ENCODE data around the gene RANBP2.
"Not testable (repeated sequence)": the region's sequence is repeated elsewhere in the genome, so short reads cannot be mapped to it uniquely, and the experiment has no call there.

Gene RANBP2

GRCh38 chr2:108719149-108720044 is at the start of gene RANBP2:
Gene RANBP2 (plus strand): TSS chr2:108719482. CDS start chr2:108719607, 125 bp downstream.
- DNase-seq (ENCODE audit: low read depth in 3 of 3), result peak; percentile 85 to 89 (median 89)

DNA sequence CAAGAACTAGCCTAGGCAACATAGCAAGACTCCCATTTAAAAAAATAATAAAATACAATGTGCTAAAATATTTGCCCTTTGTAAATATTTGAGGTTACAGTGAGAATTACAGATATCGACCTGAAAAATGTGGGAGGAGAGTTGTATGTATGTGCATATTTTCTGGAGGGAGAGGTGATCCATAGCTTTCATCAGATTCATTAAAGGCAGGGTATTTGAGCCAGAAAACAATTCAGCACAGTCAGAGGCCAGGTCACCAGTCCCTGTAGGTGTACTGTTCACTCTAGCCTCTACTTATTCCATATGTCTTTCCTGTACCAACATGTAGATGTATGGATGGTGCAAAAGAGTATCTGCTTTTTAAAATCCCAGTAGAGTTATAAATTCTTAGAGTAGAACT is 49.0 kb upstream of the RANBP2 start:
- not testable (repeated sequence) for DNase-seq (ENCODE audit: low read depth in 3 of 3)

DNA sequence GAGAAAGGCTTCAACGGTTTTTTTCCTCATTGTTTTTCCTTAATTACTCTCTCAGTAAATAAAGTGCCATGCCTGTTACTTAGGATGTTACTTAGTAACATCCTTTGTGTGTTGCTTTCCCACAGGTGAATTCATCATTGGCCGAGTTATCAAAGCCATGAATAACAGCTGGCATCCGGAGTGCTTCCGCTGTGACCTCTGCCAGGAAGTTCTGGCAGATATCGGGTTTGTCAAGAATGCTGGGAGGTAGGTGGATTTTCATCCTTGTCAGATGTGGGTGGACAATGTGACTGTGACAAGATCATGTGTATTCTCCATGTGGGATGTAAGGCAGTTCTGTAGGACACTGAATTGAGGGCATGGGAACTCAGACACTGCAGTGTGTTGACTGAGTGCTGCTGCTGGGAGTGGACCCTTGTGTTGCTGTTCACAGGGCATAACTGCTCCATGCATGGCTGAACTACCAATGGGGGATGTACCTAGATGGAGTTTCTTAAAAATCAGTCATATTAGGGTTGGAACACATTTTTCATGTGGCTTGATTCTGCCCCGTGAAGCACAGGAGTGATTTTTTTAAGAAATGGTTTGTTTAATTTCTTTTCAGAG is 47.0 kb upstream of the RANBP2 start:
- not testable (repeated sequence) for DNase-seq (ENCODE audit: low read depth in 3 of 3)

DNA sequence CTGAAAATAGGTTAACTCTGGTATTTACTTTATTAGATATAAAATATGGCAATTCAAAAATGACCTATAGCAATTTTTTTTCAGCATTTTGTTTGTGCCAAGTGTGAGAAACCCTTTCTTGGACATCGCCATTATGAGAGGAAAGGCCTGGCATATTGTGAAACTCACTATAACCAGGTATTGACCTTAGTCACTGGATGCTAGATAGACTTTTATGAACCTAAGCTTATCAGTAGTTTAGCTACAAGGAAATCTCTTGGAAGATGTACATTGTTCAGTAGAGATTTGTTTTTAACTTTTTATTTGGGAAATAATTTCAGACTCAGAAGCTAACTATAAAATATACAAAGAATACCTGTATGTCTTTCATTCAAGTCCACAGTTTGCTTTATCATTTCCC is 42.8 kb upstream of the RANBP2 start:
- DNase-seq (ENCODE audit: low read depth in 3 of 3), result not testable (repeated sequence)

DNA sequence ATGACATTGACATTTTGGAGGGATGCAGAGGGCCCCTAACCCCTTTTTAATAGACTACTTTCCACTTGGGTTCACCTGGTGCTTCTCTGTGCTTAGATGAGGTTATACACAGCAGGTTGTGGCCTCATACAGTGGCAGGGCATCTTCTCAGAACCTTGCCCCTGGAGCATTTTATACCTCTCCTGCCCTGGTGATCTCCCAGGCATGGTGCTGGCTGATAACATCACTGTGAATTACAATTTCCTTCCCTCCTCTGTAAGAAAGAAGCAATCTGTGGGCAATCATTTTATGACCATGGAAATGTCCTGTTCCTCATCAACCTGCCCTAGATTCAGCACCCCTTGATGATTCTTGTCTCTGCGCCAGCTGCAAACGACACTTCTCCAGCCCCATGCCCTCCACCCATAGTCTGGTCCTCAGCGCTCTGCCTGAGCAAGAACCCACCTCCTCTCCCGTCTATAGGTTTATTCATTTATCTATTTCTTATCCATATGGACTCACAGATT is 42.0 kb upstream of the RANBP2 start:
- DNase-seq (ENCODE audit: low read depth in 3 of 3), result not testable (repeated sequence)

GRCh38 chr2:108678198-108678651 is 41.1 kb upstream of the RANBP2 start:
- not testable (repeated sequence) for DNase-seq (ENCODE audit: low read depth in 3 of 3)

GRCh38 chr2:108680805-108681204 is 38.5 kb upstream of the RANBP2 start:
- not testable (repeated sequence) for DNase-seq (ENCODE audit: low read depth in 3 of 3)

DNA sequence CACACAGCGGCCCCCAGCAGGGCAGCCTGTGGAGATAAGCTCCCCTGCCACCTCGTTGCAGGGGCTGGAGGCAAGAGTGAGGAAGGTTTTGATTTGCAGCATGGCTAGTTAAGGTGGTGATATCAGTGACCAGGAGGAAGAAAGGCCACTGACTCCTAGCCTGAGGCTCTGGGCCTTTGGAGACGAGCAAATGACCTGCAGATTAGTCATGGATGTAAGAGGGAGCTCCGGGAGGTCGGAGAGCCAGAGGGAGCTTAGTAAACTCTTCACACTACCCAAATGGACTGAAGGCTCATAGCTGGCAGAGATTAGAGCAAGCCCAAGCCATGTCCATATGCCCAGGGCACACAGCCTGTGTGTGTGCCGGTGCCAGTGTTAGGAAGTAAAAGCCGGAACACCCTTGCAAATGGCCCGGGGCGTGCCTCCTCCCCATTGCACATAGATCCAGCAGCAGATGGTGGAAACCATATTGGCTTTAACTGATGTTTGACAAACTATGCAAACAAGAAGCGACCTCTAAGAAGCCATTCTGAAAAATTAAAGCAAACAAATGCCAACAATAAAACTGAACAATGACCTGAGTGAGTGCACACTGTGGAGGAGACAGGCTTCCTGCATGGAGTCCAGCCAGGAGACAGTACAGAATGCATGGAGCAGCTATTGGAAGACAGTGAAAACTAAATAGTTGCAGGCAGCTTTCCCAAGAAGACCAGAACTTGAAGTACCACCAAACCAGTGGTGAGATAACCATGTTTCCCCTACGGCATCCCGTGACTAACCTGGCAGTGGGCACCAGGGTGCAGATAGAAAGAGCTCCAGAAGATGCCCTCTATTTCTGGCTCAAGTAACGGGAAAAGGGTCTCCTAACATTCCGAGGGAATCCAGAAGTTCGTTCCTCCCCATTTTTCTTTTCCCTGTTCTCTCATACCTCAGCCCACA is 30.2 kb upstream of the RANBP2 start:
- not testable (repeated sequence) for DNase-seq (ENCODE audit: low read depth in 3 of 3)

DNA sequence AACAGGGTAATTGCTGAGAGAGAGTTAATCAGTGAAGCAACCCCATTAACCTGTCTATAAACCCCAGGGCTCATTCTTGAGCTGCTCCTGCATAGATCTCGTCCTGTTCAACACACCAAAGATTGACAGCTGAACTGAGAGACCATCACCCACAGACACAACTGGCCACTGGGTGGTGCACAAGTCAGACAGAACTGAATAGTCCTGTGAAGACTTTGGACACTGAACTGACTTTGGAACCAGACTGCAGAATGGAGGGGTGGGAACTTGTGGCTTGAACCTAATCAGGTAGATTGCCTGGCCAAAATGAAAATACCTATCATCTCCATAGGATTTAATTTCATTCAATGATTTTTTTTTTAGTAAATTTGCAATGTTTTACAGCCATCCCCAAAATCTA is 29.3 kb upstream of the RANBP2 start:
- not testable (repeated sequence) for DNase-seq (ENCODE audit: low read depth in 3 of 3)

GRCh38 chr2:108691447-108691846 is 27.8 kb upstream of the RANBP2 start:
- DNase-seq (ENCODE audit: low read depth in 3 of 3), result no peak

- no peak for DNase-seq (ENCODE audit: low read depth in 3 of 3)
These were observed 18.1 kb upstream of the RANBP2 start for GRCh38 chr2:108701208-108701607.

DNA sequence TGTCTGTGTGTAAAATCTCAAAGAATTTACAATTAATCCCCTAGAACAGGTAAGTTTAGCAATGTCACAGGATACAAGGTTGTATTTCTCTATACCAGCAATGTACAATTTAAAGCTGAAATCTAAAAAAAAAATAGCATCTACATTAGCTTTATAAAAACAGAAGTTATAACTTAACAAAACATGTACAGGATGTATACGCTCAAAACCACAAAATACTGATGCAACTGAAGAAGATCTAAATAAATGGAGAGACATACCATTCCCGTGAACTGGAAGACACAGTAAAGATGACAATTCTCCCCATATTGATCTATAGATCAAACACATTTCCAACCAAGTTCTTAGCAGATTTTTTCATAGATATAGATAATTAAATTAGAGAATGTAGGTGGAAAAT is 17.5 kb upstream of the RANBP2 start:
- DNase-seq (ENCODE audit: low read depth in 3 of 3), result no peak

DNA sequence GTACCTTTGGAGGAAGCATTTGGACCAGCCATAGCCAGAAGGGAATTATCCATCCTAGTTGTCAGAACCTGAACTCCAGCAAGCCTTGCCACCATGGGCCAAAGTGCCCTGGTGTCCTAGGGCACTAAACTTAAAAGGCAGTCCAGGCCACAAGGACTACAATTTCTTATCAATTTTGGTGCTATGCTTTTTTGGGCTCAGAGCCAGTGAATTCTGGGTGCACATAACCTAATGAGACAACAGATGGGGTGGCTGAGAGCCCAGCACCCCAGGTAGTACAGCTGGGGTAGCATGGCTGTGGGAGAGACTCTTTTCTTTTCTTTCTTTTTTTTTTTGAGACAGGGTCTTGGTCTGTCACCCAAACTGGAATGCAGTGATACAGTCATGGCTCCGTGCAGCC is 14.4 kb upstream of the RANBP2 start:
- DNase-seq (ENCODE audit: low read depth in 3 of 3), result no peak

- DNase-seq (ENCODE audit: low read depth in 3 of 3), result no peak
These were observed 12.0 kb upstream of the RANBP2 start for GRCh38 chr2:108707300-108707699.

- not testable (repeated sequence) for DNase-seq (ENCODE audit: low read depth in 3 of 3)
These were observed 2.3 kb upstream of the RANBP2 start for GRCh38 chr2:108716971-108717370.

GRCh38 chr2:108726048-108726447 is 6.8 kb downstream of the RANBP2 start:
- not testable (repeated sequence) for DNase-seq (ENCODE audit: low read depth in 3 of 3)

DNA sequence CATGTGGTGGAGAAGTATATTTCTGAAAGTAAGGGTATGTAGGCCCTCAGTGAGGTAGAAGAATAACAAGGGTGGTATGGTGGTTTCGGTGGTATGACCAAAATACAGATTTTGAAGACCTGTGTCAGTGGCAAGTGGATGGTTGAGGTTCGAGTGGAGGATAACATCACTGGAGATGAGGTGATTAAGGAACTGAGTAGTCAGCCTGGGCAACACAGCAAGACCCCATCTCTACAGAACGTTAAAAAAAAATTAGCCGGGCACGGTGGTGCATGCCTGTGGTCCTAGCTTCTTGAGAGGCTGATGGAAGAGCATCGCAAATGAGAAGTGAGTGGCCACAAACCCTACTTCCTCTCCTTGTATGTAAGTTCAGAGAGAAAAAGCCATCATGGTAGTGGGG is 15.4 kb downstream of the RANBP2 start:
- not testable (repeated sequence) for DNase-seq (ENCODE audit: low read depth in 3 of 3)

DNA sequence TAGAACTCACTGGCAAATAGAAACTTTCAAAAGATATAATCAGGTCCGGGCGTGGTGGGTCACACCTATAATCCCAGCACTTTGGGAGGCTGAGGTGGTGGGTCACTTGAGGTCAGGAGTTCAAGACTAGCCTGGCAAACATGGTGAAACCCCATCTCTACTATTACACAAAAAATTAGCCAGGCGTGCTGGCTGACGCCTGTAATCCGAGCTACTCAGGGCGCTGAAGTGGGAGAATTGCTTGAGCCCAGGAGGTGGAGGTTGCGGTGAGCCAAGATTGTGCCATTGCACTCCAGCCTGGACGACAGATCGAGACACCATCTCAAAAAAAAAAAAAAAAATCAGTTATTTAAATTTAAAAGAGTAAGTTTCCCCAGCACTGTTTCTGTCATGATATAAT is 38.7 kb downstream of the RANBP2 start:
- not testable (repeated sequence) for DNase-seq (ENCODE audit: low read depth in 3 of 3)

DNA sequence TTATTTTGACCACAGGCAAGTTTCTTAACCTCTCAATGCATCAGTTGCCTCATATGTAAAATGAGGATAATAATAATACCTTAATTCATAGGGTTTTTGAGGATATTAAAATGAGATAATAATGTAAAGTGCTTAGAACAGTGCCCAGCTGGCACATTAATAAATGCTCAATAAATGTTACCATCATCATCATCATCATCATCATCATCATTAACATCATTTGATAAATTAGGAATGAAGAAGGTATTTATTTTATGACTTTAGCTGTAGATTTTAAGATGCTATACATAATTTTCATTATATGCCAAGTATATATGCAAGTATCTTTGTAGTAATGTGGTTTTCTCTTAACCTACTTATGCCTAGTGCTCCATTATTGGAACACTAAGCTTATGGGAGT is 43.3 kb downstream of the RANBP2 start:
- DNase-seq (ENCODE audit: low read depth in 3 of 3), result not testable (repeated sequence)

GRCh38 chr2:108766671-108767070 is 47.4 kb downstream of the RANBP2 start:
- DNase-seq (ENCODE audit: low read depth in 3 of 3), result not testable (repeated sequence)

- not testable (repeated sequence) for DNase-seq (ENCODE audit: low read depth in 3 of 3)
These were observed 48.6 kb downstream of the RANBP2 start for GRCh38 chr2:108767859-108768258.

DNA sequence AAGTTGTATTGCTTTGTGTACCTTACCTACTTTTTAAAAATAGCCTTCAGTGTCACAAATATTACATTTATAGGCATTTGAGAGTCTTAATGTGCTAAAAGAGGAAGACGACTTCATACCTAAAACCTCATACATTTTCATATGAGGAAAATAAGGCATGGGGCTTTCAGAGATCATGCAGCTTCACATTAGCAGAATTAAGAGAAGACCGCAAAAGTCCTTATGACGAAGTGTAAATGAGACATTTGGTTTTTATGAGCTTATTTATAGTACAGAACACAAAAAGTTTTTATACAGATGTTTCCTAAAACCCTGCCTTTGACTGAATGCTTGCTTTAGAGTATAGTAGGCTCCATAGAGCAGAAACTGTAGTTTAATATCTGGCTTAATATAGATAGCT is 57.2 kb downstream of the RANBP2 start:
- DNase-seq (ENCODE audit: low read depth in 3 of 3), result no peak
